ENCODE results near the gene NACC1.

The NACC1 gene

GRCh38 chr19:13120817-13121216 lies 2.8 kb downstream of the NACC1 start:
- peak; percentile 83 for DNase-seq (ENCODE audit: low read depth)

- DNase-seq (ENCODE audit: low read depth): no peak
Observed at GRCh38 chr19:13121551-13122274, 3.6 kb downstream of the NACC1 start.

- DNase-seq (ENCODE audit: low read depth): no peak
Observed at GRCh38 chr19:13122275-13122878, 4.3 kb downstream of the NACC1 start.

GRCh38 chr19:13122980-13123957 lies 5.2 kb downstream of the NACC1 start:
- DNase-seq (ENCODE audit: low read depth): no peak

- DNase-seq (ENCODE audit: low read depth): no peak
Observed at GRCh38 chr19:13127051-13127450, 9.0 kb downstream of the NACC1 start.

GRCh38 chr19:13127811-13128575 lies 9.9 kb downstream of the NACC1 start:
- no peak for DNase-seq (ENCODE audit: low read depth)

- DNase-seq (ENCODE audit: low read depth): no peak
Observed at GRCh38 chr19:13128583-13128982, 10.5 kb downstream of the NACC1 start.

- no peak for DNase-seq (ENCODE audit: low read depth)
Observed at GRCh38 chr19:13129384-13129783, 11.3 kb downstream of the NACC1 start.

- no peak for DNase-seq (ENCODE audit: low read depth)
Observed at GRCh38 chr19:13130886-13131490, 12.9 kb downstream of the NACC1 start.

GRCh38 chr19:13132471-13133180 lies 14.6 kb downstream of the NACC1 start:
- peak; percentile 87 for DNase-seq (ENCODE audit: low read depth)

- no peak for DNase-seq (ENCODE audit: low read depth)
Observed at GRCh38 chr19:13133241-13133870, 15.3 kb downstream of the NACC1 start.

GRCh38 chr19:13134626-13135025 lies 16.6 kb downstream of the NACC1 start:
- no peak for DNase-seq (ENCODE audit: low read depth)

GRCh38 chr19:13135068-13136062 lies 17.3 kb downstream of the NACC1 start:
- no peak for DNase-seq (ENCODE audit: low read depth)

- no peak for DNase-seq (ENCODE audit: low read depth)
Observed at GRCh38 chr19:13137290-13137794, 19.3 kb downstream of the NACC1 start.

GRCh38 chr19:13138171-13138915 lies 20.3 kb downstream of the NACC1 start:
- no peak for DNase-seq (ENCODE audit: low read depth)

- no peak for DNase-seq (ENCODE audit: low read depth)
Observed at GRCh38 chr19:13138916-13139198, 20.8 kb downstream of the NACC1 start.

GRCh38 chr19:13139633-13140311 lies 21.7 kb downstream of the NACC1 start:
- no peak for DNase-seq (ENCODE audit: low read depth)

Measured in EH (cell line).